ENCODE results near the gene NDUFAF5.

NDUFAF5 gene

GRCh38 chr20:13825465-13825864, 40.6 kb downstream of the NDUFAF5 start:
- DNase-seq = no peak

- DNase-seq = no peak
Measured at GRCh38 chr20:13831476-13831875, 46.6 kb downstream of the NDUFAF5 start.

GRCh38 chr20:13838664-13839063, 53.8 kb downstream of the NDUFAF5 start:
- DNase-seq = no peak

- DNase-seq = no peak
Measured at GRCh38 chr20:13839421-13840092, 54.7 kb downstream of the NDUFAF5 start.

GRCh38 chr20:13840093-13840465, 55.3 kb downstream of the NDUFAF5 start:
- no peak for DNase-seq

- DNase-seq = no peak
Measured at GRCh38 chr20:13841206-13841605, 56.4 kb downstream of the NDUFAF5 start.

- no peak for DNase-seq
Measured at GRCh38 chr20:13844296-13844695, 59.5 kb downstream of the NDUFAF5 start.

GRCh38 chr20:13851279-13851678, 66.5 kb downstream of the NDUFAF5 start:
- no peak for DNase-seq

- no peak for DNase-seq
Measured at GRCh38 chr20:13852306-13852705, 67.5 kb downstream of the NDUFAF5 start.

- DNase-seq = no peak
Measured at GRCh38 chr20:13855613-13856012, 70.8 kb downstream of the NDUFAF5 start.

- no peak for DNase-seq
Measured at GRCh38 chr20:13856354-13856753, 71.5 kb downstream of the NDUFAF5 start.

GRCh38 chr20:13857304-13857703, 72.5 kb downstream of the NDUFAF5 start:
- DNase-seq = no peak

- no peak for DNase-seq
Measured at GRCh38 chr20:13857961-13858360, 73.1 kb downstream of the NDUFAF5 start.

GRCh38 chr20:13858439-13858838, 73.6 kb downstream of the NDUFAF5 start:
- DNase-seq = no peak

GRCh38 chr20:13858871-13859270, 74.0 kb downstream of the NDUFAF5 start:
- DNase-seq = no peak

GRCh38 chr20:13862245-13862644, 77.4 kb downstream of the NDUFAF5 start:
- no peak for DNase-seq

- no peak for DNase-seq
Measured at GRCh38 chr20:13863244-13863643, 78.4 kb downstream of the NDUFAF5 start.

- no peak for DNase-seq
Measured at GRCh38 chr20:13865156-13865555, 80.3 kb downstream of the NDUFAF5 start.

- DNase-seq = no peak
Measured at GRCh38 chr20:13865791-13866351, 81.0 kb downstream of the NDUFAF5 start.

GRCh38 chr20:13868331-13868730, 83.5 kb downstream of the NDUFAF5 start:
- DNase-seq = no peak

- no peak for DNase-seq
Measured at GRCh38 chr20:13870170-13870748, 85.4 kb downstream of the NDUFAF5 start.

Measured in CD4-positive, alpha-beta T cell treated with Interleukin-4 for 4 hours (primary cell).